Skeletal muscle satellite cell (primary cell): ENCODE measurements around the gene FAH.
"Not testable (repeated sequence)": the region's sequence is repeated elsewhere in the genome, so short reads cannot be mapped to it uniquely, and the experiment has no call there.

Source experiments
- H3K27me3 ChIP-seq: 2 replicates; pipeline ENCODE4 v1.7.0; 2013; ENCODE audit warnings: low read length; ENCODE audit not compliant: control insufficient read depth, insufficient read depth
- H3K36me3 ChIP-seq: 2 replicates; pipeline ENCODE4 v1.7.0; 2013; ENCODE audit warnings: mild to moderate bottlenecking, control low read depth, low read length; ENCODE audit not compliant: insufficient read depth
- H3K4me1 ChIP-seq: 2 replicates; pipeline ENCODE4 v1.7.0; 2013; ENCODE audit warnings: low read length; ENCODE audit not compliant: control insufficient read depth, insufficient read depth
- H3K4me2 ChIP-seq: 2 replicates; pipeline ENCODE4 v1.7.0; 2013; ENCODE audit warnings: mild to moderate bottlenecking, low read length
- H3K4me3 ChIP-seq: 2 replicates; pipeline ENCODE4 v1.7.0; 2013; ENCODE audit warnings: low read length
- H3K9ac ChIP-seq: 2 replicates; pipeline ENCODE4 v1.7.0; 2013; ENCODE audit warnings: mild to moderate bottlenecking, low read depth, low read length, moderate library complexity
- H3K9me3 ChIP-seq: replicated peaks from 2 replicates; pipeline ENCODE4 v1.7.0; 2013; ENCODE audit warnings: mild to moderate bottlenecking, control low read depth, low read length

FAH gene

GRCh38 chr15:80121546-80121945 lies 31.3 kb upstream of the FAH start:
- Histone ChIP-seq H3K27me3 (no peaks in the 10 kb centered on the region), H3K36me3 (peaks cover 22% of the 10 kb centered on the region), H3K9ac (no peak overlapping the region), H3K4me2 (no peak overlapping the region), H3K9me3 (no peaks in the 10 kb centered on the region), H3K4me3 (no peak overlapping the region), H3K4me1 (no peaks in the 10 kb centered on the region)

- no peak overlapping the region for H3K4me2 ChIP-seq
- no peaks in the 10 kb centered on the region for H3K9me3 ChIP-seq
- peaks cover 22% of the 10 kb centered on the region for H3K36me3 ChIP-seq
- H3K4me3 ChIP-seq = no peak overlapping the region
- H3K4me1 ChIP-seq = no peaks in the 10 kb centered on the region
- no peak overlapping the region for H3K9ac ChIP-seq
- H3K27me3 ChIP-seq = no peaks in the 10 kb centered on the region
Observed at GRCh38 chr15:80123034-80123433, 29.8 kb upstream of the FAH start.

GRCh38 chr15:80127253-80127652 lies 25.5 kb upstream of the FAH start:
- not testable (repeated sequence) for H3K4me2 ChIP-seq, H3K9ac ChIP-seq, H3K4me3 ChIP-seq, H3K9me3 ChIP-seq, H3K4me1 ChIP-seq, H3K27me3 ChIP-seq
- peaks cover 22% of the 10 kb centered on the region for H3K36me3 ChIP-seq

GRCh38 chr15:80127911-80128310 lies 24.9 kb upstream of the FAH start:
- Histone ChIP-seq H3K4me3 (no peak overlapping the region), H3K27me3 (no peaks in the 10 kb centered on the region), H3K9ac (no peak overlapping the region), H3K4me1 (no peaks in the 10 kb centered on the region), H3K9me3 (no peaks in the 10 kb centered on the region), H3K4me2 (no peak overlapping the region), H3K36me3 (peaks cover 18% of the 10 kb centered on the region)

GRCh38 chr15:80132382-80132781 lies 20.4 kb upstream of the FAH start:
- Histone ChIP-seq H3K4me1 (no peaks in the 10 kb centered on the region), H3K4me2 (no peak overlapping the region)

GRCh38 chr15:80136854-80137253 lies 15.9 kb upstream of the FAH start:
- Histone ChIP-seq H3K4me3 (no peak overlapping the region), H3K9ac (no peak overlapping the region), H3K4me2 (no peak overlapping the region), H3K9me3 (no peaks in the 10 kb centered on the region), H3K4me1 (no peaks in the 10 kb centered on the region), H3K27me3 (no peaks in the 10 kb centered on the region), H3K36me3 (peaks cover 7% of the 10 kb centered on the region)

More at GRCh38 chr15:80132382-80132781, 20.4 kb upstream of the FAH start:
- Histone ChIP-seq H3K27me3 (no peaks in the 10 kb centered on the region), H3K9me3 (no peaks in the 10 kb centered on the region), H3K36me3 (peaks cover 7% of the 10 kb centered on the region), H3K9ac (no peak overlapping the region), H3K4me3 (no peak overlapping the region)

- Histone ChIP-seq H3K36me3 (peaks cover 7% of the 10 kb centered on the region), H3K4me1 (no peaks in the 10 kb centered on the region), H3K4me2 (no peak overlapping the region), H3K4me3 (no peak overlapping the region), H3K27me3 (no peaks in the 10 kb centered on the region), H3K9ac (no peak overlapping the region), H3K9me3 (no peaks in the 10 kb centered on the region)
Observed at GRCh38 chr15:80138961-80139360, 13.8 kb upstream of the FAH start.

GRCh38 chr15:80140909-80141308 lies 11.9 kb upstream of the FAH start:
- Histone ChIP-seq H3K4me3 (no peak overlapping the region), H3K9ac (no peak overlapping the region), H3K4me2 (no peak overlapping the region), H3K9me3 (no peaks in the 10 kb centered on the region), H3K27me3 (no peaks in the 10 kb centered on the region), H3K36me3 (peaks cover 7% of the 10 kb centered on the region), H3K4me1 (no peaks in the 10 kb centered on the region)

GRCh38 chr15:80141916-80142598 lies 10.7 kb upstream of the FAH start:
- H3K4me3 ChIP-seq = no peak overlapping the region
- no peak overlapping the region for H3K4me2 ChIP-seq
- H3K9me3 ChIP-seq = no peaks in the 10 kb centered on the region
- H3K4me1 ChIP-seq = no peaks in the 10 kb centered on the region
- H3K36me3 ChIP-seq = peaks cover 3% of the 10 kb centered on the region
- no peaks in the 10 kb centered on the region for H3K27me3 ChIP-seq
- no peak overlapping the region for H3K9ac ChIP-seq

GRCh38 chr15:80142646-80143045 lies 10.2 kb upstream of the FAH start:
- H3K9me3 ChIP-seq = no peaks in the 10 kb centered on the region
- no peak overlapping the region for H3K4me3 ChIP-seq
- no peaks in the 10 kb centered on the region for H3K27me3 ChIP-seq
- H3K36me3 ChIP-seq = no peaks in the 10 kb centered on the region
- no peak overlapping the region for H3K9ac ChIP-seq
- no peak overlapping the region for H3K4me2 ChIP-seq
- H3K4me1 ChIP-seq = no peaks in the 10 kb centered on the region

- H3K4me2 ChIP-seq = no peak overlapping the region
- H3K36me3 ChIP-seq = no peaks in the 10 kb centered on the region
- H3K9me3 ChIP-seq = no peaks in the 10 kb centered on the region
- no peak overlapping the region for H3K9ac ChIP-seq
- no peak overlapping the region for H3K4me3 ChIP-seq
- no peaks in the 10 kb centered on the region for H3K27me3 ChIP-seq
- H3K4me1 ChIP-seq = peaks cover 17% of the 10 kb centered on the region
Observed at GRCh38 chr15:80151148-80151547, 1.7 kb upstream of the FAH start.

- H3K27me3 ChIP-seq = no peaks in the 10 kb centered on the region
- no peak overlapping the region for H3K4me3 ChIP-seq
- peak overlapping the region; percentile 91 for H3K4me2 ChIP-seq
- no peaks in the 10 kb centered on the region for H3K36me3 ChIP-seq
- H3K4me1 ChIP-seq = peaks cover 17% of the 10 kb centered on the region
- no peak overlapping the region for H3K9ac ChIP-seq
- no peaks in the 10 kb centered on the region for H3K9me3 ChIP-seq
Observed at GRCh38 chr15:80151576-80151975, 1.2 kb upstream of the FAH start.
